HepG2 (cell line): ENCODE data around the gene MTO1. TPM values are rescaled to one million over a fixed set of nuclear protein-coding genes. Genes with fewer than 3 reads are reported as not detected.

Source experiments
- AHDC1 ChIP-seq: sonication (generic); formaldehyde crosslinking; IDR thresholded peaks from 2 replicates; pipeline ENCODE4 v1.5.1; 2020; ENCODE audit warnings: mild to moderate bottlenecking, missing genetic modification reagents, borderline replicate concordance
- ARID3A ChIP-seq: IDR thresholded peaks from 2 replicates; pipeline ENCODE4 v1.6.1; 2012; ENCODE audit warnings: low read depth, low read length, improper control_type of control experiment
- CENPBD1 ChIP-seq: sonication (generic); formaldehyde crosslinking; IDR thresholded peaks from 2 replicates; pipeline ENCODE4 v1.8.0; 2022; ENCODE audit warnings: missing genetic modification reagents, low read depth, mild to moderate bottlenecking, borderline replicate concordance
- HMGA1 ChIP-seq: sonication (generic); formaldehyde crosslinking; conservative IDR thresholded peaks from 2 replicates; pipeline ENCODE4 v1.4.0; 2020; ENCODE audit warnings: missing genetic modification reagents
- NFE2 ChIP-seq: sonication (generic); formaldehyde crosslinking; IDR thresholded peaks from 2 replicates; pipeline ENCODE4 v1.4.0; 2020; ENCODE audit warnings: missing genetic modification reagents
- WIZ ChIP-seq: sonication (generic); formaldehyde crosslinking; IDR thresholded peaks from 2 replicates; pipeline ENCODE4 v1.5.1; 2020; ENCODE audit warnings: mild to moderate bottlenecking, missing genetic modification reagents
- ZBTB3 ChIP-seq: sonication (generic); formaldehyde crosslinking; IDR thresholded peaks from 2 replicates; pipeline ENCODE4 v1.4.0; 2020; ENCODE audit warnings: low read depth, mild to moderate bottlenecking, moderate library complexity, missing genetic modification reagents, borderline replicate concordance
- ZHX2 ChIP-seq, 2 experiments: sonication (generic) in 1 of 2; formaldehyde crosslinking in 1 of 2; IDR thresholded peaks; 2 replicates each; pipeline versions ENCODE4 v1.6.1 to v1.9.0; 2014 to 2022; ENCODE audit warnings: antibody characterized with exemption in 1 of 2, borderline replicate concordance in 1 of 2, inconsistent platforms in 1 of 2, low read depth in 1 of 2, missing genetic modification reagents in 1 of 2
- ZNF331 ChIP-seq: sonication (generic); formaldehyde crosslinking; IDR thresholded peaks from 2 replicates; pipeline ENCODE4 v1.4.0; 2020; ENCODE audit warnings: missing genetic modification reagents
- ZNF614 ChIP-seq: IDR thresholded peaks from 2 replicates; pipeline ENCODE4 v1.6.1; 2018; ENCODE audit warnings: missing biosample characterization, missing genetic modification reagents, inconsistent platforms, borderline replicate concordance
- ZNF644 ChIP-seq: IDR thresholded peaks from 2 replicates; pipeline ENCODE4 v1.6.1; 2016; ENCODE audit warnings: low read depth
- ZNF850 ChIP-seq: sonication (generic); formaldehyde crosslinking; conservative IDR thresholded peaks from 2 replicates; pipeline ENCODE4 v1.9.0; 2021; ENCODE audit warnings: mild to moderate bottlenecking, missing genetic modification reagents
- polyA plus RNA-seq, 8 experiments: library from polyadenylated mRNA; depleted of rRNA in 3 of 8; stranded (reverse) in 7 of 8; unstranded in 1 of 8; fragments of >200 nt; fragmentation: Illumina TruSeq in 4 of 8; extraction: Trizol in 4 of 8; gene quantifications; 2 replicates each; pipeline versions ENCODE4 v1.2.1 to v1.2.3, GENCODE V29; 2011 to 2016; ENCODE audit warnings: low read depth in 4 of 8, missing spikeins in 1 of 8, mixed read lengths in 1 of 8; ENCODE audit not compliant: insufficient read depth in 1 of 8
- total RNA-seq, 5 experiments: library from RNA; depleted of rRNA; stranded (reverse); fragments of >200 nt; fragmentation: Illumina TruSeq; extraction: Trizol; gene quantifications; 2 replicates each; pipeline ENCODE4 v1.2.3, GENCODE V29; 2016; ENCODE audit warnings: low read depth in 1 of 5

The MTO1 gene
- total and polyA plus RNA-seq, 2 of the 13 experiments (the other 11 are each of a cell fraction or from before 2014, with no cell fraction given) = 21.1 to 45.3 TPM

GRCh38 chr6:73520688-73521350 lies 59.3 kb downstream of the MTO1 start, which contains the start of gene EEF1A1 (continued):
- TF ChIP-seq NFE2 (0 out of 2 replicates have a peak, but pooled peaks have one; percentile 8), WIZ (0 out of 2 replicates have a peak, but pooled peaks have one; percentile 42), ZNF644 (CRISPR knock-in tag) (0 out of 2 replicates have a peak, but pooled peaks have one; percentile 5), AHDC1 (CRISPR knock-in tag) (peak; percentile 25; the same call in 1 of the 2 replicates), ZBTB3 (CRISPR knock-in tag) (no peak), ZHX2 (IDR thresholded peaks at IDR 0.05; ENCODE audit: low read depth) (no peak; the same call in 1 of the 2 replicates), ZHX2 (CRISPR knock-in tag; IDR thresholded peaks at IDR 0.05; ENCODE audit: borderline replicate concordance) (0 out of 2 replicates have a peak, but pooled peaks have one; percentile 72), ZNF850 (no peak), ZNF614 (CRISPR knock-in tag) (peak; percentile 39), CENPBD1 (CRISPR knock-in tag) (peak; percentile 14; the same call in 1 of the 2 replicates), HMGA1 (no peak), ARID3A (peak; percentile 28; the same call in 1 of the 2 replicates), ZNF331 (CRISPR knock-in tag) (peak; percentile 49; the same call in 1 of the 2 replicates)
